ENCODE measurements around the gene NLRP8. TPM values are rescaled to one million over a fixed set of nuclear protein-coding genes. Genes with fewer than 3 reads are reported as not detected.
"Not testable (repeated sequence)": the region's sequence is repeated elsewhere in the genome, so short reads cannot be mapped to it uniquely, and the experiment has no call there.

NLRP8 gene
- total RNA-seq, 1 experiment from 2014 or later: not detected

- Mint-ChIP-seq H3K9me3 (ENCODE audit: low read depth, unreplicated experiment) (peaks cover 16% of the 10 kb centered on the region), H3K36me3 (ENCODE audit: insufficient read depth, unreplicated experiment) (no peaks in the 10 kb centered on the region), H3K4me3 (ENCODE audit: low read depth, unreplicated experiment) (no peak within 1 kb of the TSS), H3K4me1 (ENCODE audit: low read depth, unreplicated experiment) (no peaks in the 10 kb centered on the region), H3K27ac (ENCODE audit: unreplicated experiment) (no peak within 1 kb of the TSS), H3K27me3 (ENCODE audit: unreplicated experiment) (no peaks in the 10 kb centered on the region)
- no peak for TF ChIP-seq CTCF (IDR thresholded peaks at IDR 0.05; ENCODE audit: unreplicated experiment)
- DNase-seq: no peak
- CTCF ChIA-PET: no interaction called here
- intact Hi-C loops (cut with micrococcal nuclease; ENCODE audit: unreplicated experiment): no loop called here
- BruUV-seq (replicated peaks): no TSS peak
These were observed 15.7 kb upstream of the NLRP8 start, which contains the start of gene NLRP13 for GRCh38 chr19:55931936-55932386. Gene NLRP13, minus strand, starts transcription at chr19:55932336. Its CDS starts 25 bp downstream, at chr19:55932311.

GRCh38 chr19:55935206-55935605 is 12.4 kb upstream of the NLRP8 start:
- no TSS peak for BruUV-seq (replicated peaks)
- CTCF ChIA-PET: no interaction called here
- Mint-ChIP-seq H3K27me3 (ENCODE audit: unreplicated experiment) (no peaks in the 10 kb centered on the region), H3K4me3 (ENCODE audit: low read depth, unreplicated experiment) (no peak overlapping the region), H3K9me3 (ENCODE audit: low read depth, unreplicated experiment) (peaks cover 19% of the 10 kb centered on the region), H3K36me3 (ENCODE audit: insufficient read depth, unreplicated experiment) (no peaks in the 10 kb centered on the region), H3K27ac (ENCODE audit: unreplicated experiment) (no peak overlapping the region), H3K4me1 (ENCODE audit: low read depth, unreplicated experiment) (no peaks in the 10 kb centered on the region)
- DNase-seq: no peak
- no peak for TF ChIP-seq CTCF (IDR thresholded peaks at IDR 0.05; ENCODE audit: unreplicated experiment)
- intact Hi-C loops (cut with micrococcal nuclease; ENCODE audit: unreplicated experiment): no loop called here

GRCh38 chr19:55939206-55939605 is 8.4 kb upstream of the NLRP8 start:
- intact Hi-C loops (cut with micrococcal nuclease; ENCODE audit: unreplicated experiment): no loop called here
- Mint-ChIP-seq H3K36me3 (ENCODE audit: insufficient read depth, unreplicated experiment) (no peaks in the 10 kb centered on the region), H3K9me3 (ENCODE audit: low read depth, unreplicated experiment) (peaks cover 16% of the 10 kb centered on the region), H3K4me1 (ENCODE audit: low read depth, unreplicated experiment) (no peaks in the 10 kb centered on the region), H3K27ac (ENCODE audit: unreplicated experiment) (no peak overlapping the region), H3K4me3 (ENCODE audit: low read depth, unreplicated experiment) (no peak overlapping the region), H3K27me3 (ENCODE audit: unreplicated experiment) (no peaks in the 10 kb centered on the region)
- BruUV-seq (replicated peaks): no TSS peak
- DNase-seq: no peak
- no peak for TF ChIP-seq CTCF (IDR thresholded peaks at IDR 0.05; ENCODE audit: unreplicated experiment)
- CTCF ChIA-PET: interaction anchor here (0.5 kb wide), 1 partner anchor 804 kb away, joined by 3 read pairs; no protein-coding TSS in a partner anchor

- no peak for DNase-seq
- no peak for TF ChIP-seq CTCF (IDR thresholded peaks at IDR 0.05; ENCODE audit: unreplicated experiment)
- Mint-ChIP-seq H3K4me3 (ENCODE audit: low read depth, unreplicated experiment) (no peak overlapping the region), H3K36me3 (ENCODE audit: insufficient read depth, unreplicated experiment) (no peaks in the 10 kb centered on the region), H3K27me3 (ENCODE audit: unreplicated experiment) (no peaks in the 10 kb centered on the region), H3K4me1 (ENCODE audit: low read depth, unreplicated experiment) (no peaks in the 10 kb centered on the region), H3K9me3 (ENCODE audit: low read depth, unreplicated experiment) (peaks cover 8% of the 10 kb centered on the region), H3K27ac (ENCODE audit: unreplicated experiment) (no peak overlapping the region)
- no TSS peak for BruUV-seq (replicated peaks)
- CTCF ChIA-PET: interaction anchor here (0.5 kb wide), 1 partner anchor 212 kb away, joined by 10 read pairs; no protein-coding TSS in a partner anchor
- intact Hi-C loops (cut with micrococcal nuclease; ENCODE audit: unreplicated experiment): no loop called here
These were observed 7.3 kb upstream of the NLRP8 start for GRCh38 chr19:55940306-55940705.

- BruUV-seq (replicated peaks); CTCF ChIA-PET: not testable (repeated sequence)
- H3K9me3 Mint-ChIP-seq (ENCODE audit: low read depth, unreplicated experiment): peaks cover 11% of the 10 kb centered on the region
These were observed 2.9 kb downstream of the NLRP8 start for GRCh38 chr19:55950566-55950965.

More at GRCh38 chr19:55950566-55950965, 2.9 kb downstream of the NLRP8 start:
- H3K4me3 Mint-ChIP-seq (ENCODE audit: low read depth, unreplicated experiment); intact Hi-C loops (cut with micrococcal nuclease; ENCODE audit: unreplicated experiment); H3K4me1 Mint-ChIP-seq (ENCODE audit: low read depth, unreplicated experiment); DNase-seq; H3K36me3 Mint-ChIP-seq (ENCODE audit: insufficient read depth, unreplicated experiment); H3K27ac Mint-ChIP-seq (ENCODE audit: unreplicated experiment); H3K27me3 Mint-ChIP-seq (ENCODE audit: unreplicated experiment): not testable (repeated sequence)

All from Calu3 (cell line).